ENCODE results near the gene LHPP.

LHPP gene, protein sequence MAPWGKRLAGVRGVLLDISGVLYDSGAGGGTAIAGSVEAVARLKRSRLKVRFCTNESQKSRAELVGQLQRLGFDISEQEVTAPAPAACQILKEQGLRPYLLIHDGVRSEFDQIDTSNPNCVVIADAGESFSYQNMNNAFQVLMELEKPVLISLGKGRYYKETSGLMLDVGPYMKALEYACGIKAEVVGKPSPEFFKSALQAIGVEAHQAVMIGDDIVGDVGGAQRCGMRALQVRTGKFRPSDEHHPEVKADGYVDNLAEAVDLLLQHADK

DNA sequence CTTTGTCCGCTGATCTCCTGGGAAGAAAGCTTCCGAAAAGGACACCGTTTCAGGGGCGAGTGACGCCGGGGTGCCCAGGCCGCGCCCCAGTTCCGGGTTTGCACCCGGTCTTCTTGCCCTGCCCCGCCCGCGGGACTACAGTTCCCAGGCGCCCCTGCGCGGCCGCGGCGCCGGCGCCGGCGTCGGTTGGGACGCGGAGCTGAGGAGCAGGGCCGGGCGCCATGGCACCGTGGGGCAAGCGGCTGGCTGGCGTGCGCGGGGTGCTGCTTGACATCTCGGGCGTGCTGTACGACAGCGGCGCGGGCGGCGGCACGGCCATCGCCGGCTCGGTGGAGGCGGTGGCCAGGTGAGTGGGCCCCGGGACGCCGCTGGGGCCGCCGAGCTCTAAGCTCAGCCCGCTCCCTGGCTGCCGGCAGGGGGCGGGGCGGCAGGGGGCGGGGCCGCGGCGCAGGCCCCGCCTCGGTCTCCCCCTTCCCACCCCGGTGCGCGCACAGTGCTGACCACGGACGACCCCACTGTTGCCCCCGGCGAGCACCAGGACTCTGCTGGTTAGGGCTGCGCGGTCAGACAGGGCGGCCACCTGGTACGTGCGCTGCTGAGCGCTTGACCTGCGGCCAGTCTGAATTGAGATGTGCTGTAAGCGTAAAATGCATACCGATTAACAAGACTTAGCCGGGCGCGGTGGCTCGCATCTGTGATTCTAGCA is at the start of gene LHPP:
Gene LHPP (plus strand): TSS at position 182 of the 706 bp plus-strand sequence. CDS start 40 bp downstream, at position 222.
- TF ChIP-seq GATA2 (IDR thresholded peaks at IDR 0.05; ENCODE audit: low read depth, low read length): no peak
- TF ChIP-seq GATA3 (IDR thresholded peaks at IDR 0.05; ENCODE audit: low read depth, low read length): no peak

- no peak for TF ChIP-seq GATA3 (IDR thresholded peaks at IDR 0.05; ENCODE audit: low read depth, low read length)
- TF ChIP-seq GATA2 (IDR thresholded peaks at IDR 0.05; ENCODE audit: low read depth, low read length): no peak
Measured at GRCh38 chr10:124414076-124414475, 47.5 kb upstream of the LHPP start.

DNA sequence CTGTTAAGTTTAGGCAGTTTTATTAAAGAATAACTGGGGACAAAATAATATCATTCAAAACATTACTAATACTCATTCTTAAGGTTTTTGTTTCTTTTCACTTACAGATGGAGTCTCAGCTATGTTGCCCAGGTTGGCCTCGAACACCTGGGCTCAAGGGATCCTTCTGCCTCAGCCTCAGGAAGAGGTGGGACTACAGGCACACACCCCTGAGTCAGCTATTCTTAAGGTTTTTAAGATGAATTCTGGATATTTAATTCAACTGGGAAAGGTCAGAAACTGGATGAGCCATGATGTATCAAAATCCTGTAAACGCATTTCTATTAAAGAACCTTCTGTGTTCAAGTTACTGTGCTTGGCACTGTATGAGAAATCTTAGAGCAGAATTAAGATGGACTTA is 46.4 kb upstream of the LHPP start:
- no peak for TF ChIP-seq GATA2 (IDR thresholded peaks at IDR 0.05; ENCODE audit: low read depth, low read length)

DNA sequence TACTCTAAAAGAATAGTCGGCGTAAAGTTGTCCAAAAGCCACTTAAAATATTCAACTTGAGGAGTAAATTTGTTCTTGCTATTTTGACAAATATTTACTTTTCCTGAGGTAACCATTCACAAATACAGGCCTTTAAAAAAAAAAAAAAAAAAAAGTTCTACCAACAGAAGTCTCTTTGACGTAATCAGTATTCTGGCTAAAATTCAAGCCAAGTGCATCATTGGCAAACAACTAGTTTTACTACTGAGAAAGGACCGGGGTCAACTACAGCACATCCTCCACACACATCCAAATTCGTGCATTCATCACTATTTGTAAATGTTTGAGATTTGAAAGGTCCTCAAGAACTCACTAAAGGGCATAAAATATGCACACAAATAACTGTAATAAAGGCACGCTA is 44.9 kb upstream of the LHPP start:
- TF ChIP-seq GATA3 (IDR thresholded peaks at IDR 0.05; ENCODE audit: low read depth, low read length) (no peak), GATA2 (IDR thresholded peaks at IDR 0.05; ENCODE audit: low read depth, low read length) (no peak)

GRCh38 chr10:124417895-124418725 is 43.5 kb upstream of the LHPP start:
- TF ChIP-seq GATA2 (IDR thresholded peaks at IDR 0.05; ENCODE audit: low read depth, low read length) (no peak), GATA3 (IDR thresholded peaks at IDR 0.05; ENCODE audit: low read depth, low read length) (no peak)

DNA sequence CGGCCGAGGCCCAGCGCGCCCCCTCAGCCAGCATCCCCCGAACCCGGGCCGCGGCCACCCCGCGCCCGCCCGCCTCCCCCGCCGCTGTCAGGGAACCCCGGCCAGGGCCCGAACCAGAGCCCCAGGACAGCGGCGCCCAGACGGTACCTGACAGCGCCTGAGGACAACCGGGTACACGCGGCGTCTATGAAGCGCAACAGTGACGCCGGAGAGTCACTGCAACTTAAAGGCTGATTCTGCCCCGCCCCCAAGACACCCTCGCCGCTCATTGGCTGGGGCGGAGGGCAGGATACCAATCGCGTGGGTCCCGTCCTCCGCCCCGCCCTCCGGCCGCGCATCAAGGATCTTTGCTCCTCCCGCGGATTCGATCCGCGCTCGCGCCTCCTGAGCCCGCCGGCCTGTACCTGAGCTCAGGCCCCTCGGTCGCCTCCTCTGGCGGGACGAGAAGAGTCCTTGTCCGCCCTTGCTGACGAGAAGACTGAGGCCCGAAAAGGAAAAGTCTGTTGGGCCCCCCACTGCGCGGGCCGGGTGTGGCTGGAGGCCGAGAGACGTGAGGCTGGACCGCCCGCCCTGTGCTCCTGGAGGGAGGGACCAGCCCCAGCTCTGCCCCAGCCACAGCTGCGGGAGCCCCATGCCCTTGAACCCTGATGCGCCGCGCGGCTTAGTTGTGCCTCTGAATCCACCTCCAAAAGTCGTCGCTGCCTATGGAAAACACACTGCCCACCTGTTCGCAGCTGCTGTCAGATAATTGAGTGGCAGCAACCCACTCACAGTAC is 42.7 kb upstream of the LHPP start, which contains the start of gene OAT:
Gene OAT (minus strand): TSS at position 198 of the 776 bp plus-strand sequence. CDS start 6,752 bp downstream, outside the sequence.
- no peak for TF ChIP-seq GATA3 (IDR thresholded peaks at IDR 0.05; ENCODE audit: low read depth, low read length)
- TF ChIP-seq GATA2 (IDR thresholded peaks at IDR 0.05; ENCODE audit: low read depth, low read length): no peak

DNA sequence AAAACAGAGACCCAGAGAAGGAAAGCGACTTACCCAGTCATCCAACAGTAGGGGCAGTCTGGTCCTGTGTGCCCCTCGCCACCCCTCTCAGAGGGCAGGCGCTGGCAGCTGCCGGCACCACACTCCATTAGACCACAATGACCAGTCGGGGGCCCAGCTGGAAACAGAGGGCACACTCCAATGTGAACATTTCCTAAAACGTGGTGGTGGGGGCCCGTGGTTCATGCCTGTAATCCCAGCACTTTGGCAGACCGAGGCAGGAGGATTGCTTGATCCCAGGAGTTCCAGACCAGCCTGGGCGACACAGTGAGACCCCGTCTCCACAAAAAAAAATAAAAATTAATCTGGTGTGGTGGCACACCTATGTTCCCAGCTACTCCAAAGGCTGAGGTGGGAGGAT is 42.0 kb upstream of the LHPP start:
- TF ChIP-seq GATA2 (IDR thresholded peaks at IDR 0.05; ENCODE audit: low read depth, low read length) (no peak), GATA3 (IDR thresholded peaks at IDR 0.05; ENCODE audit: low read depth, low read length) (no peak)

GRCh38 chr10:124420254-124420653 is 41.4 kb upstream of the LHPP start:
- TF ChIP-seq GATA3 (IDR thresholded peaks at IDR 0.05; ENCODE audit: low read depth, low read length): no peak
- TF ChIP-seq GATA2 (IDR thresholded peaks at IDR 0.05; ENCODE audit: low read depth, low read length): no peak

DNA sequence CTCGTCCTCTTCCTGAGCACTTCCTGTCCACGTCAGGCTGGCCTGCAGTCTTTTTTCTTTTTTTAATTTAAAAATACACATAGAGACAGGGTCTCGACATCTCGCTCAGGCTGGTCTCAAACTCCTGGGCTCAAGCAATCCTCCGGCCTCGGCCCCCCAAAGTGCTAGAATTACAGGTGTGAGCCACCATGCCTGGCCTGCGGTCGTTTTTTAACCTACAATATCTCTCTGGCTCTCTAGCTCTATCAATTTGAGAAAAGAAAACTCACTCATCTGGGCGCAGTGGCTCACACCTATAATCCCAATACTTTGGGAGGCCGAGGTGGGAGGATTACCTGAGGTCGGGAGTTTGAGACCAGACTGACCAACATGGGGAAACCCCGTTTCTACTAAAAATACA is 38.9 kb upstream of the LHPP start:
- TF ChIP-seq GATA3 (IDR thresholded peaks at IDR 0.05; ENCODE audit: low read depth, low read length) (no peak), GATA2 (IDR thresholded peaks at IDR 0.05; ENCODE audit: low read depth, low read length) (no peak)

GRCh38 chr10:124423813-124424212 is 37.8 kb upstream of the LHPP start:
- TF ChIP-seq GATA3 (IDR thresholded peaks at IDR 0.05; ENCODE audit: low read depth, low read length) (no peak), GATA2 (IDR thresholded peaks at IDR 0.05; ENCODE audit: low read depth, low read length) (no peak)

- TF ChIP-seq GATA3 (IDR thresholded peaks at IDR 0.05; ENCODE audit: low read depth, low read length): no peak
- no peak for TF ChIP-seq GATA2 (IDR thresholded peaks at IDR 0.05; ENCODE audit: low read depth, low read length)
Measured at GRCh38 chr10:124425227-124425962, 36.2 kb upstream of the LHPP start.

DNA sequence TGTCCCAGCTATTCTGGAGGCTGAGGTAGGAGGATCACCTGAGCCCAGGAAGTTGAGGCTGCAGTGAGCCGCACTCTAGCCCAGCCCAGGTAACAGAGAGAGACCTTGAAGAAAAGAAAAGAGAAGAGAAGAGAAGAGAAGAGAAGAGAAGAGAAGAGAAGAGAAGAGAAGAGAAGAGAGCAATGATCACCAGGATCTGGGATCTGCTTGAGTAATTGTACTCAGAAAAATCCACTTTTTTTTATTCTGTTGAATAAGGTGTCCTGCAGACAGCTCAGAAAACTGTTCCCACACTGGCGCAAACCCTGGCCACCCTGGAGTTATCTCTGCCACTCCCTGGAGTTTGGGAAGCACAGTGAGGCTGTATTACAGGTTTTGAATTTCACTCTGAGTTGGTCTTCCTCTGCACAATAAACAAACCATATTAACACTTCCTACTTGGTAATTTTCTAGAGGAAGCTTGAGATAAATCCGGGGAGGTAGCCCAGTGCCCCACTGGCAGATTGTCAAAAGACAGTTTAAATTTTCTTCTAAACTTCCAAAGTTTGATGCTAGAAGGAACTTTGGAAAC is 33.3 kb upstream of the LHPP start:
- TF ChIP-seq GATA2 (IDR thresholded peaks at IDR 0.05; ENCODE audit: low read depth, low read length) (no peak), GATA3 (IDR thresholded peaks at IDR 0.05; ENCODE audit: low read depth, low read length) (no peak)

DNA sequence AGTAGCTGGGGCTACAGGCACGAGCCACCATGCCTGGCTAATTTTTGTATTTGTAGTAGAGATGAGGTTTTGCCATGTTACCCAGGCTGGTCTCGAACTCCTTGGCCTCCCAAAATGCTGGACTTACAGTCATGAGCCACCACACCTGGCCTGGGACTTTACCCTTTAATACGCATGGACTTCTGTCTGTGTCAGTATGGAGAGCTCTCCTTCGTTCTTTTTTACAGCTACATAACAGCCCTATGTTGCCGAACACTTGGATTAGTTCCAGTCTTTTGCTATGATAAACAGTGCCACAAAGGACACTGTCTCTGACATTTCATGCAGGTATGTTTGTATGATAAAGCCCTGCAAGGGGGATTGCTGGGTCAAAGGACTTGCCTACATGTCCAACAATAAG is 32.0 kb upstream of the LHPP start:
- TF ChIP-seq GATA2 (IDR thresholded peaks at IDR 0.05; ENCODE audit: low read depth, low read length): no peak
- TF ChIP-seq GATA3 (IDR thresholded peaks at IDR 0.05; ENCODE audit: low read depth, low read length): no peak

Data from SH-SY5Y (cell line).